PC-3 (cell line): ENCODE data around the gene TIGD6. TPM values are rescaled to one million over a fixed set of nuclear protein-coding genes. Genes with fewer than 3 reads are reported as not detected.

ENCODE experiments used
- ATAC-seq: fragments of 200-7000 bp; cut with Tn5 transposase; 2 replicates; pipeline ENCODE4 v1.9.1; 2020; ENCODE audit warnings: mild to moderate bottlenecking, moderate library complexity
- BruUV-seq: library from RNA; stranded (reverse); fragments of 400-500 nt; replicated peaks from 2 replicates; lab custom pipeline; 2021; lab: Mats Ljungman, UMichigan
- CTCF ChIA-PET: fragments of 300-600 bp; sonication (Branson Sonifier 250); formaldehyde crosslinking; loops from one replicate; lab custom pipeline; 2022; ENCODE audit warnings: antibody characterized with exemption; lab: Charles Lee
- POLR2A ChIA-PET: fragments of 300-600 bp; sonication (Branson Sonifier 250); formaldehyde crosslinking; loops from one replicate; lab custom pipeline; 2022; ENCODE audit warnings: antibody characterized with exemption; ENCODE audit not compliant: unreplicated experiment; lab: Charles Lee
- DNase-seq: peaks from one replicate; pipeline ENCODE4 v3.0.0-alpha.2; 2015
- H2AFZ ChIP-seq: fragments of 300-600 bp; sonication (generic); 2 replicates; pipeline ENCODE4 v1.6.0; 2016; ENCODE audit warnings: antibody characterized with exemption, low read length
- H3F3A ChIP-seq: fragments of 300-600 bp; sonication (generic); one replicate; pipeline ENCODE4 v1.6.0; 2017; ENCODE audit warnings: antibody characterized with exemption, low read length, control low read depth, mild to moderate bottlenecking; ENCODE audit not compliant: unreplicated experiment
- H3K27ac ChIP-seq: fragments of 300-600 bp; sonication (generic); 2 replicates; pipeline ENCODE4 v1.5.1; 2016; ENCODE audit warnings: mild to moderate bottlenecking, low read length
- H3K27me3 ChIP-seq: fragments of 300-600 bp; sonication (generic); 2 replicates; pipeline ENCODE4 v1.6.1; 2016; ENCODE audit warnings: low read length, mixed read lengths
- H3K36me3 ChIP-seq: fragments of 300-600 bp; sonication (generic); 2 replicates; pipeline ENCODE4 v1.6.1; 2016; ENCODE audit warnings: low read depth, mixed run types, low read length, mixed read lengths
- H3K4me1 ChIP-seq: fragments of 300-600 bp; sonication (generic); 2 replicates; pipeline ENCODE4 v1.5.1; 2016; ENCODE audit warnings: low read length; ENCODE audit not compliant: insufficient read depth
- H3K4me2 ChIP-seq: fragments of 300-600 bp; sonication (generic); 2 replicates; pipeline ENCODE4 v1.6.0; 2016; ENCODE audit warnings: low read length
- H3K4me3 ChIP-seq: fragments of 300-600 bp; sonication (generic); 2 replicates; pipeline ENCODE4 v1.5.1; 2016; ENCODE audit warnings: mild to moderate bottlenecking, low read length, mixed read lengths
- H3K79me2 ChIP-seq: fragments of 300-600 bp; sonication (generic); 2 replicates; pipeline ENCODE4 v1.6.1; 2017; ENCODE audit warnings: low read length, mixed read lengths
- H3K9ac ChIP-seq: fragments of 300-600 bp; sonication (generic); 2 replicates; pipeline ENCODE4 v1.6.0; 2016; ENCODE audit warnings: mild to moderate bottlenecking, low read length
- H3K9me2 ChIP-seq: fragments of 300-600 bp; sonication (generic); replicated peaks from 2 replicates; pipeline ENCODE4 v1.6.1; 2016; ENCODE audit warnings: mixed run types, low read length, mixed read lengths
- H3K9me3 ChIP-seq: fragments of 300-600 bp; sonication (generic); 2 replicates; pipeline ENCODE4 v1.6.1; 2016; ENCODE audit warnings: low read length, mixed read lengths
- H4K20me1 ChIP-seq: fragments of 300-600 bp; sonication (generic); 2 replicates; pipeline ENCODE4 v1.6.1; 2016; ENCODE audit warnings: low read length, mixed read lengths
- EZH2 ChIP-seq: fragments of 300-600 bp; sonication (generic); IDR thresholded peaks from one replicate; pipeline ENCODE4 v1.6.1; 2017; ENCODE audit warnings: antibody characterized with exemption, mild to moderate bottlenecking, low read length; ENCODE audit not compliant: unreplicated experiment
- EZH2phosphoT487 ChIP-seq: fragments of 300-600 bp; sonication (generic); IDR thresholded peaks from 2 replicates; pipeline ENCODE4 v1.6.1; 2018; ENCODE audit warnings: mild to moderate bottlenecking, antibody characterized with exemption, low read length, borderline replicate concordance
- intact Hi-C: fragments of 100-400 bp; cut with micrococcal nuclease; formaldehyde crosslinking; loops from 2 replicates; pipeline ENCODE4 v1.9.0; 2023
- total RNA-seq: library from RNA; depleted of rRNA; stranded (reverse); fragments of >200 nt; gene quantifications from 2 replicates; pipeline ENCODE4 v1.2.3, GENCODE V29; 2014
- TF ChIP-seq, protein P1 (sequence below): fragments of 300-600 bp; sonication (generic); conservative IDR thresholded peaks from 2 replicates; pipeline ENCODE4 v1.5.1; 2017; ENCODE audit warnings: antibody characterized with exemption, low read depth, mild to moderate bottlenecking, low read length

TIGD6 gene
- total RNA-seq, 1 experiment from 2014 or later: 3.8 TPM

DNA sequence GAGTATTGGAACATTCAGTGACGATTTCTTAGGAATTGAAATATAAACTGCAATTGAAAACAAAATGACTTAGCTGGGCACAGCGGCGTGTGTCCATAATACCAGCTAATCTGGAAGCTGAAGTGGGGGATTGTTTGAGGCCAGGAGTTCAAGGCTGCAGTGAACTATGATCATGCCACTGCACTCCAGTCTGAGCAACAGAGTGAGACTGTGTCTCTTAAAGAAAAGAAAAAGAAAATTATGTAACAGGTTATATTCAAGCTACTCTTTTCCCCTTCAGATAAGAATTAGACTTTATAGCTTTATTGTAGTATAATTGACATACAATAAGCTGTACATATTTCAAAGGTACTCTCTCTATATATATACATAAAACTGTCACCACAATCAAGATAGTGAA lies 33.5 kb downstream of the TIGD6 start:
- BruUV-seq: no TSS peak
- CTCF ChIA-PET: interaction anchor here (0.5 to 1.0 kb wide), 4 partner anchors 28 to 717 kb away, joined by 4 to 9 read pairs (median 6); no protein-coding TSS in a partner anchor
- ATAC-seq: no peak
- no peaks in the 10 kb centered on the region for H3K36me3 ChIP-seq
- H2AFZ ChIP-seq: no peak overlapping the region
- H3K9ac ChIP-seq: no peak overlapping the region
- no peaks in the 10 kb centered on the region for H3K4me1 ChIP-seq
- no peak overlapping the region for H3K4me3 ChIP-seq
- no peaks in the 10 kb centered on the region for H3K9me3 ChIP-seq
- no peaks in the 10 kb centered on the region for H3K79me2 ChIP-seq
- no peak overlapping the region for H3K4me2 ChIP-seq
- H3K9me2 ChIP-seq: no peaks in the 10 kb centered on the region
- no peak for TF ChIP-seq EZH2
- no peak for TF ChIP-seq EZH2phosphoT487
- TF ChIP-seq, protein P1, sequence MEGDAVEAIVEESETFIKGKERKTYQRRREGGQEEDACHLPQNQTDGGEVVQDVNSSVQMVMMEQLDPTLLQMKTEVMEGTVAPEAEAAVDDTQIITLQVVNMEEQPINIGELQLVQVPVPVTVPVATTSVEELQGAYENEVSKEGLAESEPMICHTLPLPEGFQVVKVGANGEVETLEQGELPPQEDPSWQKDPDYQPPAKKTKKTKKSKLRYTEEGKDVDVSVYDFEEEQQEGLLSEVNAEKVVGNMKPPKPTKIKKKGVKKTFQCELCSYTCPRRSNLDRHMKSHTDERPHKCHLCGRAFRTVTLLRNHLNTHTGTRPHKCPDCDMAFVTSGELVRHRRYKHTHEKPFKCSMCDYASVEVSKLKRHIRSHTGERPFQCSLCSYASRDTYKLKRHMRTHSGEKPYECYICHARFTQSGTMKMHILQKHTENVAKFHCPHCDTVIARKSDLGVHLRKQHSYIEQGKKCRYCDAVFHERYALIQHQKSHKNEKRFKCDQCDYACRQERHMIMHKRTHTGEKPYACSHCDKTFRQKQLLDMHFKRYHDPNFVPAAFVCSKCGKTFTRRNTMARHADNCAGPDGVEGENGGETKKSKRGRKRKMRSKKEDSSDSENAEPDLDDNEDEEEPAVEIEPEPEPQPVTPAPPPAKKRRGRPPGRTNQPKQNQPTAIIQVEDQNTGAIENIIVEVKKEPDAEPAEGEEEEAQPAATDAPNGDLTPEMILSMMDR: no peak
- no peaks in the 10 kb centered on the region for H4K20me1 ChIP-seq
- DNase-seq: no peak
- no peak overlapping the region for H3K27ac ChIP-seq
- H3F3A ChIP-seq: no peaks in the 10 kb centered on the region
- intact Hi-C loops: no loop called here
- POLR2A ChIA-PET: interaction anchor here (0.6 kb wide), 1 partner anchor 706 kb away, joined by 3 read pairs; no protein-coding TSS in a partner anchor
- H3K27me3 ChIP-seq: no peaks in the 10 kb centered on the region

DNA sequence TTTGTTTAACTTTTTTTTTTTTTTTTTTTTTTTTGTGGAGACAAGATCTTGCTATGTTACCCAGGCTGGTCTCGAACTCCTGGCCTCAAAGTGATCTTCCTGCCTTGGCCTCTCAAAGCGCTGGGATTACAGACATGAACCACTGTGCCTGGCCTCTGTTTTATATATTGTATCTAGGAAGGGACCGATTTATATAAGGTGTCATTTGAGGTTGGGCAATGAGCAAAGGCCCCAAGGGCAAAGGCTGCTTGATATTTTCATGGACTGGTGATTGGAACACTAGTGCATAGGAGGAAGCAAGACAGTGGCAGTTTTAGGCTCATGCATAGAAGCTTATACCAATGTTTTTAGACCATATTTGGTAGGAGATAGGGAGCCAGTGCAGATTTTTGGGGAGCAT lies 36.7 kb downstream of the TIGD6 start:
- BruUV-seq: no TSS peak
- no peak for ATAC-seq
- Histone ChIP-seq H3K4me3 (no peak overlapping the region), H3K79me2 (peaks cover 6% of the 10 kb centered on the region; the same call in 1 of the 2 replicates), H3K4me2 (no peak overlapping the region), H3K9me2 (no peaks in the 10 kb centered on the region), H3K9me3 (no peaks in the 10 kb centered on the region), H3F3A (no peaks in the 10 kb centered on the region), H3K27me3 (no peaks in the 10 kb centered on the region), H3K9ac (no peak overlapping the region), H3K36me3 (no peaks in the 10 kb centered on the region), H3K4me1 (peaks cover 18% of the 10 kb centered on the region), H2AFZ (no peak overlapping the region), H3K27ac (no peak overlapping the region), H4K20me1 (no peaks in the 10 kb centered on the region)
- DNase-seq: no peak
- no peak for TF ChIP-seq EZH2
- no peak for TF ChIP-seq EZH2phosphoT487
- TF ChIP-seq, protein P1: no peak
- intact Hi-C loops: no loop called here
- ChIA-PET CTCF (no interaction called here), POLR2A (no interaction called here)

DNA sequence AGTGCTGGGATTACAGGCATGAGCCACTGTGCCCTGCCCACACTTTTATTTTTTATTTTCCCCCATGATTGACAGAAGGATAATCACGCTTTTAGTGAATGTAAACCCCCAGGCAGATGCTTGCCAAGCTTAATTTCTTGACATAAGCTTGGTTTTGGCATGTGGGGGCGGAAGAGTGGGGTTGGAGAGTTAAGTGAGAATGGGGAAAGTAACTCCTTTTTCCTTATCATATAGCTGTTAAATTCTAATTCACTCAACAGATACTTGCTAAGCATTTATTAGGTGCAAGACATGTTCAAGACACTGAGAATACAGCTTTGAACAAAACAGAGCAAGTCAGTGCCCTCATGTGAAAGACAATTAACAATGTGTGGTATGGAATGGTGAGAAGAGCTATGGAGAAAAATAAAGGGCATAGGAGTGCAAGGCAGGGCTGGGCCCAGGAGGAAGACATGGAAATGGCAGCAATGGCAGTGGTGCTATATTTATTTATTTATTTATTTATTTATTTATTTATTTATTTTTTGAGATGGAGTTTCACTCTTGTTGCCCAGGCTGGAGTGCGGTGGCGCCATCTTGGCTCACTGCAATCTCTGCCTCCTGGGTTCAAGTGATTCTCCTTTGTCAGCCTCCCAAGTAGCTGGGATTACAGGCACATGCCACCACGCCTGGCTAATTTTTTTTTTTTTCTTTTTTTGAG lies 37.7 kb downstream of the TIGD6 start:
- no peak overlapping the region for H3K9ac ChIP-seq
- H3F3A ChIP-seq: no peaks in the 10 kb centered on the region
- H3K9me2 ChIP-seq: no peaks in the 10 kb centered on the region
- no TSS peak for BruUV-seq
- no peak for ATAC-seq
- H3K36me3 ChIP-seq: no peaks in the 10 kb centered on the region
- H3K4me3 ChIP-seq: no peak overlapping the region
- H2AFZ ChIP-seq: no peak overlapping the region
- no peak overlapping the region for H3K4me2 ChIP-seq
- CTCF ChIA-PET: interaction anchor here (0.6 to 4.6 kb wide), 7 partner anchors 23 to 477 kb away, joined by 4 to 36 read pairs (median 10); no protein-coding TSS in a partner anchor
- TF ChIP-seq EZH2 (no peak), EZH2phosphoT487 (no peak)
- TF ChIP-seq, protein P1: no peak
- intact Hi-C loops: loop anchor here (1.0 kb wide), 3 partner anchors 28 to 125 kb away; no protein-coding TSS in a partner anchor
- no peak overlapping the region for H3K27ac ChIP-seq
- no peaks in the 10 kb centered on the region for H3K9me3 ChIP-seq
- H3K4me1 ChIP-seq: peaks cover 18% of the 10 kb centered on the region
- H3K27me3 ChIP-seq: no peaks in the 10 kb centered on the region
- no peaks in the 10 kb centered on the region for H4K20me1 ChIP-seq
- peaks cover 6% of the 10 kb centered on the region; the same call in 1 of the 2 replicates for H3K79me2 ChIP-seq
- POLR2A ChIA-PET: interaction anchor here (0.5 to 0.6 kb wide), 2 partner anchors 111 to 129 kb away, joined by 3 to 9 read pairs; no protein-coding TSS in a partner anchor
- no peak for DNase-seq
